GM20431 (cell line): ENCODE data around the gene GZMM.

Source experiments
- in situ Hi-C: fragments of 300-500 bp; cut with MseI, MboI; formaldehyde crosslinking; loops from one replicate; pipeline ENCODE4 v1.15.0; 2020; ENCODE audit warnings: low sequenced_read_pairs; ENCODE audit not compliant: unreplicated experiment

Gene GZMM

GRCh38 chr19:593055-593454 is 49.2 kb downstream of the GZMM start:
- in situ Hi-C loops: no loop called here

- in situ Hi-C loops: no loop called here
Measured at GRCh38 chr19:593505-593904, 49.7 kb downstream of the GZMM start.

DNA sequence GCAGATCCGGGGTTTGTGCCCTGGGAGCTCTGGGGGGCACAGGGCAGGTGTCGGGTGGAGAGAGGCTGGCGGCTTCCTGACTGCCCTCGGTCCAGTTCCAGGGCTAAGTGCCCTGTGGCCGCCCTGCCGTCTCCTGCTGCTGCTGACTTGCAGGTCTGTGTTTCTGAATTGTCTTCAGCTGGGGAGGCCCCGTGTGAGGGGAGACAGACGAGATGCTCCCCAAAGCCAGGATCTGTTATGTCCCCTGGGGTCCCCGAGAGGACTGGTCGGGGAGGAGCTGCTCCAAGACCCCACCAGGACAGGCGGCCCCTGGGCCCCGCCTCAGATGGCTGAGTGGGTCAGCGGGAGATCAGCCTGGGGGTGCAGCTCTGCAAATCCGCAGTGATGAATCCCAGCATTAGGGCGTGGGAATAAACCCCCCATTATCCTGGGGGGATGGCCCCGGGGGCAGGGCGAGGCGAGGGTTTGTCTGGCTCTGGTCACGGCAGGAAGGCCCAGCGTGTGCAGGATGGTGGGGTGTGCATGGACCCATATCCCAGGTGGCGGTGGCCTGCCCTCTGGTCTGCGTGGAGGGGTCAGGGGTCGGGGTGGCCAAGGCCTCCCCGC is 50.5 kb downstream of the GZMM start:
- in situ Hi-C loops: no loop called here

DNA sequence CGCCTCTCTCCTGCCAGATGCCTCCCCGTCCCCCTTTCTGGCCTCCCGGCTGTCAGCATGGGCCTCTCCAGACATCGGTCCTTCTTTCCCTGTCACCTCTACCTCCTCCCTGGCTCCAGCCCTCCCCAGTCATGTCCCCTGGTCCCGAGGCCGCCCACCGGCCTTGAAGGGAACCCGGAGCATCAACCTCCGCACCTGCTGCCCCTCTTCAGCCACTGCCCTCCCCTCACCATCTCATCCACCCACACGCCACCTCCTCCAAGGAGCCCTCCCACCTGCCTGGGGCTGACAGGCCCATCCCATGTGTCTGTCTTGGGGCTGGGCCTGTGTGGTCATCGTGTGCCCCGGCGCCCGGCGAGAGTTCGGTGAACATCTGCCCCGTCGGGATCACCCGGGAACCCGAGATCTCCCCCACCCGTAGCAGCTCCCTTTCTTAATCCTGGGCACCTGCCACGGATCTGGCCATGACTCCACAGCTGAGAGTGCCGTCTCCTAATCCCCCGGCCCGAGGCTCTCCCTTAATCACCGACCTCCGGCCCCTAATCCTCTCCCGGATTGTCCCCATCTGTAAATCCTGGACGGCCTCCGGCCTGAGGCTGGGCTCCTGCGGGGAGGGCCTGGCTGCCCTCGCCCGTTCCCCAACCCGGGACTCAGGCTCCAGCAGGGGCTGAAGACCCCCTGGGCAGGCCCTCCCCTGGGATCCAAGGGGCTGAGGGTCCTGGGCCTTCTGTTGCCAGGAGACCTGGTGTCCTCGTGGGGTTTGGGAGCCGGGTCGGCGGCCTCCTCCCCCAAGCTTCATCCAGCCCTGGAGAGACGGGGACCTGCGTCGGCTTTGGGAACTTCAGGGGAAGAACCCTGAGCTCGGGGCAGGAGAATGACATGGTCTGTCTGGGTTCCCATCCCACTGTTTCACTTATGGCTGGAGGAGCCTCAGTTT is 51.7 kb downstream of the GZMM start:
- in situ Hi-C loops: no loop called here

DNA sequence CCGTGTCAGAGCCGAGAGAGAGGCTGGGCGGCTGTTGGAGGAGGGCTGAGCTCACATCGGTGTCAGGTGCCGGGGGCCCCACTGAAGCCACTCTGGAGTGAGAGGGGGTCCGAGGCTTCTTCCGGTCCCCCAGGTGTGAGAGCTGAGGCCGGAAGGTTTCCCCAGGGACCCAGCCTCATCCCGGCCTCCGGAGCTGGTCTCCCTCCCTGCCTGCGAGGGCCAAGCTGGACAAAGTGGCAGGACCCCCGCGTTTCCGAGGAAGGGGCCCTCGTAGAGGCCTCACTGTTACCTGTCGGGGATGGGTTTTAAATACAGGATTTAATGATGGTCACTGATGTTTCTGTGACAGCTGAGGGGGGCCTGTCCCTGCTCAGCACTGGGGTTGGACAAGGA is 52.4 kb downstream of the GZMM start:
- in situ Hi-C loops: no loop called here

DNA sequence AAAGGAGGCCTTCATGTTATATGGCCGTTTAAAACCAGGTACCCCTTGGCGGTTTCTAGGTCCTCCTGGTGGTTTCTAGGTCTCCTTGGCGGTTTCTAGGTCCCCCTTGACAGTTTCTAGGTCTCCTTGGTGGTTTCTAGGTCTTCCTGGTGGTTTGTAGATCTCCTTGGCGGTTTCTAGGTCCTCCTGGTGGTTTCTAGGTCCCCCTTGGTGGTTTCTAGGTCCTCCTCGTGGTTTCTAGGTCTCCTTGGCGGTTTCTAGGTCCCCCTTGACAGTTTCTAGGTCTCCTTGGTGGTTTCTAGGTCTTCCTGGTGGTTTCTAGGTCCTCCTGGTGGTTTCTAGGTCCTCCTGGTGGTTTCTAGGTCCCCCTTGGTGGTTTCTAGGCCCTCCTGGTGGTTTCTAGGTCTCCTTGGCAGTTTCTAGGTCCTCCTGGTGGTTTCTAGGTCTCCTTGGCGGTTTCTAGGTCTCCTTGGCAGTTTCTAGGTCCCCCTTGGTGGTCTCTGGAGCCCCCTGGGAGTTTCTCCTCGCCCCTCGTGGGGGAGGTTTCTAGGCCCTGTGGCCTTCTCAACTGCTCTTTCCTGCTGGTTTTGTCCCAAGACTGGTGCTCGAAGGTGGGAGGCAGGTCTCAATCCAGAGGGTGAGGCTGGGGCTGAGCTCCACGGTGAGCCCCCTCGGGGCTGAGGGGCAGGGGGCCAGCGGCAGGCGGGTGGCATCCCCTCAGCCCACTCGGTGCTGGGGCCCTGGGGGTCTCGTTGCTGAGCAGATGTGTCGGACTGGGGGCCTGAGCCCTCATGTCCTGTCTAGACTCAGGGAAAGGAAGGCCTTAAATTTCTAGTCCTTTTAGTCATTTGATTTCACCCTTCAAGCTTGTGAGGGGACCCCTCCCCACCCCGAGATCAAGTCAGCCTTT is 53.8 kb downstream of the GZMM start:
- in situ Hi-C loops: no loop called here
